Measurements from ENCODE around the gene CHRNA7.

CHRNA7 gene

DNA sequence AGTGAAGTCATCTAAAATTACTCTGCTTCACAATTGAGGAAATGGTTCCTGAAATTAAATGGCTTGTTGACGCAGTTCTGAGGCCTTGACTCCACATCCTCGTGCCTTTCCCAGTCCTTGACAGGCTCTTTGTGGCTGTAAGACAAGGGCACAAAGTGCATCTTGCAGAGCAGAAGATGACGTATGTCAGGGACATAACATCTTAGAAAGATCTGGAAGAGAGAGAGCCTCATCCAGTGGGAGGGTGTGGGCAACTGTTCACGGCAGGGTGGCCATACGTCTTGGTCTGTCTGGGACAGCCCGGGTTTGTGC, 91.0 kb downstream of the CHRNA7 start:
- Histone ChIP-seq H3K27me3 (no peaks in the 10 kb centered on the region), H3K27ac (no peak overlapping the region), H3K9me3 (no peaks in the 10 kb centered on the region), H3K36me3 (no peaks in the 10 kb centered on the region), H3K4me1 (no peaks in the 10 kb centered on the region), H3K4me3 (no peak overlapping the region)
- DNase-seq = no peak
- intact Hi-C loops (cut with DNase I; ENCODE audit: low total_unique reads) = no loop called here
- TF ChIP-seq, protein P1, sequence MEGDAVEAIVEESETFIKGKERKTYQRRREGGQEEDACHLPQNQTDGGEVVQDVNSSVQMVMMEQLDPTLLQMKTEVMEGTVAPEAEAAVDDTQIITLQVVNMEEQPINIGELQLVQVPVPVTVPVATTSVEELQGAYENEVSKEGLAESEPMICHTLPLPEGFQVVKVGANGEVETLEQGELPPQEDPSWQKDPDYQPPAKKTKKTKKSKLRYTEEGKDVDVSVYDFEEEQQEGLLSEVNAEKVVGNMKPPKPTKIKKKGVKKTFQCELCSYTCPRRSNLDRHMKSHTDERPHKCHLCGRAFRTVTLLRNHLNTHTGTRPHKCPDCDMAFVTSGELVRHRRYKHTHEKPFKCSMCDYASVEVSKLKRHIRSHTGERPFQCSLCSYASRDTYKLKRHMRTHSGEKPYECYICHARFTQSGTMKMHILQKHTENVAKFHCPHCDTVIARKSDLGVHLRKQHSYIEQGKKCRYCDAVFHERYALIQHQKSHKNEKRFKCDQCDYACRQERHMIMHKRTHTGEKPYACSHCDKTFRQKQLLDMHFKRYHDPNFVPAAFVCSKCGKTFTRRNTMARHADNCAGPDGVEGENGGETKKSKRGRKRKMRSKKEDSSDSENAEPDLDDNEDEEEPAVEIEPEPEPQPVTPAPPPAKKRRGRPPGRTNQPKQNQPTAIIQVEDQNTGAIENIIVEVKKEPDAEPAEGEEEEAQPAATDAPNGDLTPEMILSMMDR (IDR thresholded peaks at IDR 0.05) = no peak

DNA sequence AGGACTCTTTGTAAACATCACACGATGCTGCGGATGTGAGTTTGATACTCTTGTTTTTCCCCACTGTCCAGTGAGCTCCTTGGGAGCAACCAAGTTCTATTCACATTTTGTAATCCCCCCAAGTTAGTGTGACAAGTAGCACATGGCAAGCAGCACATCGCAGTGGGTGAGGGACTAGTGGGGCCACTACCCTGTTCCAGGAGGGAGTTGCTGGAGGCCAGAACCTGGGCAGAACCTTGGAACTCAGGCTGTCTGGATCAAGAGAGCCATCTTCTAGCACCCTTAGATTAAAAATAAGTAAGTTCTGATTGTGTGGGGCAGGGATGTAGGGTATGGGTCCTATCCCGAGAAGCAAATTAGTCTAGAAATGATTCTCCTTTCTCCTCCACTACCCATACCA, 91.7 kb downstream of the CHRNA7 start:
- H3K4me1 ChIP-seq = no peaks in the 10 kb centered on the region
- intact Hi-C loops (cut with DNase I; ENCODE audit: low total_unique reads) = no loop called here
- no peak overlapping the region for H3K4me3 ChIP-seq
- no peaks in the 10 kb centered on the region for H3K36me3 ChIP-seq
- no peaks in the 10 kb centered on the region for H3K27me3 ChIP-seq
- no peak for DNase-seq
- H3K27ac ChIP-seq = no peak overlapping the region
- no peaks in the 10 kb centered on the region for H3K9me3 ChIP-seq
- TF ChIP-seq, protein P1 (IDR thresholded peaks at IDR 0.05) = no peak

DNA sequence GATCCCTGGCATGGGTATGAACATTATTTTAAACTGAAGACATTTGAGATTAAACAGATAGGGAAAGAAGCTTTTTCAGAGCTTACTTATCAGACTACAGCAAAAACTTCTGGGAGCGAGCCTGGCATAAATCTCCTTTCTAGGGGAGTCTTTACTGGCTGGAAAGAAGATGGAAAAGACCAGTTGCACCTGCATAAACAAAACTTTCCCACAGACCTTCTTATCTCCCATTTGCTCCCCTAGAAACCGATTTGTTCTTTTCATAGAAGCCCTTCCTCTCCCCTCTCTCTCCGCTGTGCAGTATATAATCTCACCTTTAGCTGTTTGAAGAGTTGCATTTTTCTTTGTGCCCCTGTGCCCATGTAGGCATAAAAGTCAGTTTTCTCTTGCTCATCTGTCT, 93.2 kb downstream of the CHRNA7 start:
- H3K27ac ChIP-seq = no peak overlapping the region
- H3K9me3 ChIP-seq = no peaks in the 10 kb centered on the region
- H3K27me3 ChIP-seq = no peaks in the 10 kb centered on the region
- H3K4me1 ChIP-seq = no peaks in the 10 kb centered on the region
- DNase-seq = no peak
- H3K4me3 ChIP-seq = no peak overlapping the region
- no peaks in the 10 kb centered on the region for H3K36me3 ChIP-seq
- TF ChIP-seq, protein P1 (IDR thresholded peaks at IDR 0.05) = no peak
- intact Hi-C loops (cut with DNase I; ENCODE audit: low total_unique reads) = no loop called here

DNA sequence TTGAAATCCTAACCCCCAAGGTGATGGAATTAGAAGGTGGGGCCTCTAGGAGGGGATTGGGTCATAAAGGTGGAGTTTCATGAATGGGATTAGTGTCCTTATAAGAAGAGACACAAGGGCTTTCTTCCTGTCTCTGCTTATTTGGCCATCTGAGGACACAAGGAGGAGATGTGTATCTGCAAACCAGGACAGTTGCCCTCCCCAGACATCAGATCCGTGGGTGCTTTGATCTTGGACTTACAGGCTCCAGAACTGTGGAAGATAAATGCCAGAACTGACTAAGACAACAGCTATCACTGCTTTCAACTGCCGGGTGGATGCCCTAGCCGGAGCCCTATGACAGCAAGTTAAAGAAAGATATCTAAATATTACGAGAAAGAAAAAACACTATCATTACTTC, 94.4 kb downstream of the CHRNA7 start:
- Histone ChIP-seq H3K9me3 (no peaks in the 10 kb centered on the region), H3K27me3 (no peaks in the 10 kb centered on the region), H3K4me3 (no peak overlapping the region), H3K4me1 (no peaks in the 10 kb centered on the region), H3K27ac (no peak overlapping the region), H3K36me3 (no peaks in the 10 kb centered on the region)
- intact Hi-C loops (cut with DNase I; ENCODE audit: low total_unique reads) = no loop called here
- TF ChIP-seq, protein P1 (IDR thresholded peaks at IDR 0.05) = no peak
- no peak for DNase-seq

DNA sequence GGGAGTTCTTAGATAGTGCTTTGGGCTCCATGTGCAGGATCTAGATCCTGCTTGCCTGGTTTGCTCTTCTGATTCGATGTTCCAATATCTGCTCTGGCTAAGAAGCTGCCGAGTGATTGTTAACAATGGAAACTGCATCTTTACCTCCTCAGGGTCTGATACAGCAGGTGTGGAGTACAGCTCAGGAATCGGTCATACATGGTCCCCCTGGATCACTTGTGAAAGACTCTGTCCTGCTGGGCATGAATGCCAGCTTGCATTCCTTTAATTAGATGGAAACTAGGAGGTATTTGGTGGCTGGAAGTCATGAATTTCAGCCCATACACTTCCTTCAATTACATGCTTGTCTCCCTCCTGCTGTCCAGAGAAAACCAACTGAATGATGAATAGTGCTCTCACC, 95.3 kb downstream of the CHRNA7 start:
- no peaks in the 10 kb centered on the region for H3K9me3 ChIP-seq
- H3K4me3 ChIP-seq = no peak overlapping the region
- intact Hi-C loops (cut with DNase I; ENCODE audit: low total_unique reads) = no loop called here
- H3K27me3 ChIP-seq = no peaks in the 10 kb centered on the region
- TF ChIP-seq, protein P1 (IDR thresholded peaks at IDR 0.05) = no peak
- DNase-seq = no peak
- no peaks in the 10 kb centered on the region for H3K36me3 ChIP-seq
- no peak overlapping the region for H3K27ac ChIP-seq
- no peaks in the 10 kb centered on the region for H3K4me1 ChIP-seq

DNA sequence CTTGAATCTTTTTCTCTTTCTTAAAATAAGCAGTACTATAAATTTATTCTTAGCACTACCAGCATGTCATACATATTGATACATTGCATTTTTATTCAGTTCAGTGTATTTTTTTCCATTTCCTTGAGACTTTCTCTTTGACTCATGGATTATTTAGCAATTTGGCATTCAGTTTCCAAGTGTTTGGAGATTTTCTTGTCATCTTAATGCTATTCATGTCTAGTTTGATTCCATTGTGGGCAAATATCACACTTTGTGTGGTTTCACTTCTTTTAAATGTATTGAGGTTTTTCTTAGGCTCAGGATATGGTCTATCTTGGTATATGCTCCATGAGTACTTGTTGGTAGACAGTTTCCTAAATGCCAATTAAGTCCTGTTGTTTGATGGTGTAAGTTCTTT, 99.5 kb downstream of the CHRNA7 start:
- TF ChIP-seq, protein P1 (IDR thresholded peaks at IDR 0.05) = no peak
- no peaks in the 10 kb centered on the region for H3K9me3 ChIP-seq
- DNase-seq = no peak
- no peaks in the 10 kb centered on the region for H3K4me1 ChIP-seq
- H3K4me3 ChIP-seq = no peak overlapping the region
- intact Hi-C loops (cut with DNase I; ENCODE audit: low total_unique reads) = no loop called here
- no peaks in the 10 kb centered on the region for H3K27me3 ChIP-seq
- no peak overlapping the region for H3K27ac ChIP-seq
- no peaks in the 10 kb centered on the region for H3K36me3 ChIP-seq

All from tibial artery (tissue), 4 donors.